Kidney (tissue), 14 donors: ENCODE data around the gene VSTM4. TPM values are rescaled to one million over a fixed set of nuclear protein-coding genes. Genes with fewer than 3 reads are reported as not detected.

Source experiments
- DNase-seq, 5 donors: peaks; one replicate each; pipeline ENCODE4 v3.0.0-alpha.2; 2013 to 2020
- FAIRE-seq: peaks from 2 replicates; lab custom pipeline; 2012; peaks lifted over from hg19 to GRCh38; lab: Jason Lieb, UNC
- H3K27ac ChIP-seq, 2 donors: one replicate each; pipeline ENCODE4 v1.7.0; 2013; ENCODE audit warnings: low read depth in 2 of 2, low read length in 2 of 2, inconsistent platforms in 1 of 2
- H3K27me3 ChIP-seq: one replicate; pipeline ENCODE4 v1.7.1; 2013; ENCODE audit warnings: low read length, inconsistent platforms; ENCODE audit not compliant: control insufficient read depth, insufficient read depth
- H3K36me3 ChIP-seq, 3 donors: one replicate each; pipeline versions ENCODE4 v1.7.0 to v1.7.1; 2013; ENCODE audit warnings: low read length in 3 of 3, control low read depth in 1 of 3, inconsistent platforms in 1 of 3; ENCODE audit not compliant: insufficient read depth in 3 of 3, control insufficient read depth in 2 of 3
- H3K4me1 ChIP-seq, 3 donors: one replicate each; pipeline versions ENCODE4 v1.7.0 to v1.7.1; 2013; ENCODE audit warnings: low read length in 3 of 3, inconsistent platforms in 1 of 3, low read depth in 1 of 3; ENCODE audit not compliant: control insufficient read depth in 2 of 3, insufficient read depth in 2 of 3
- H3K4me3 ChIP-seq, 3 donors: one replicate each; pipeline versions ENCODE4 v1.7.0 to v1.8.1; 2013; ENCODE audit warnings: low read length in 3 of 3, control low read depth in 1 of 3, inconsistent platforms in 1 of 3
- H3K9ac ChIP-seq, 3 donors: one replicate each; pipeline versions ENCODE4 v1.7.0 to v1.7.1; 2013; ENCODE audit warnings: low read length in 3 of 3, control low read depth in 1 of 3, inconsistent platforms in 1 of 3
- H3K9me3 ChIP-seq, 3 donors: one replicate each; pipeline versions ENCODE4 v1.7.0 to v1.7.1; 2013; ENCODE audit warnings: low read length in 3 of 3, control low read depth in 1 of 3, inconsistent platforms in 1 of 3; ENCODE audit not compliant: control insufficient read depth in 2 of 3, insufficient read depth in 1 of 3
- intact Hi-C: fragments of 100-400 bp; cut with DNase I; formaldehyde crosslinking; loops from one replicate; pipeline ENCODE4 v1.11.1; 2022
- polyA plus RNA-seq: library from polyadenylated mRNA; stranded (reverse); fragments of 350-450 nt; fragmentation: Illumina TruSeq; extraction: RNeasy Lipid Tissue Mini Kit (QIAGEN cat#74804); gene quantifications from one replicate; pipeline ENCODE4 v1.2.3, GENCODE V29; 2014; ENCODE audit warnings: low read depth, low replicate concordance; ENCODE audit not compliant: insufficient read depth
- total RNA-seq: library from RNA; stranded (reverse); fragmentation: NEBNext Ultra II Directional; extraction: Animal tissue kit (Norgen Biotek cat#: 25700); gene quantifications from one replicate; pipeline ENCODE4 v1.2.1, GENCODE V29; 2021
- TF ChIP-seq, protein P1 (sequence below): IDR thresholded peaks from 3 replicates; pipeline ENCODE4 v1.5.1; 2012; ENCODE audit warnings: mild to moderate bottlenecking, moderate library complexity, borderline replicate concordance; ENCODE audit not compliant: insufficient read depth; ENCODE audit errors: extremely low read depth
- donor health status: control.
- donor health status: control.
- donor health status: control.
- donor health status: control.
- donor health status: control.
- donor health status: DM: yes; HTN: yes; CAD: no.
- donor health status: Normal renal cell carcinoma (clear cell type).

Gene VSTM4
- total and polyA plus RNA-seq, 2 donors from 2014 or later, result 7.4 to 8.5 TPM

DNA sequence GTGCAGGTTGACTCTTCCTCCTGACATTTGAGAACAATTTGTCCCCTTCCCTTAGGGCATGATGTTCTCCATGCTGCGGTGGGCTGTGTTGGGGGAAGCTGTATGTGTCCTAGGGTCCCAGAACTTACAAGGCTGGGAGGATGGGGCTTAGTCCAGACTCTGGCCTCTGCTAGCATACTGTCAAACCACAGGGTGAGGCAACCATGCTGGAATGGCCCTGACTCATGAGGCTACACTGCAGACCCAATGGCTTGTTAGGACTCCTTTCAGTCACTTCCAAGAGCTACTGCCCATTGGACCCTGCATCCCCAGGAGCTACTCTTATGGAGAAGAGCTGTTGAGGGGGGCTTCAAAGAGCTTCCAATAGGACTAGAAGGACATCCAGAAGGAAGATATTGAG is 38.6 kb upstream of the VSTM4 start:
- TF ChIP-seq, protein P1, sequence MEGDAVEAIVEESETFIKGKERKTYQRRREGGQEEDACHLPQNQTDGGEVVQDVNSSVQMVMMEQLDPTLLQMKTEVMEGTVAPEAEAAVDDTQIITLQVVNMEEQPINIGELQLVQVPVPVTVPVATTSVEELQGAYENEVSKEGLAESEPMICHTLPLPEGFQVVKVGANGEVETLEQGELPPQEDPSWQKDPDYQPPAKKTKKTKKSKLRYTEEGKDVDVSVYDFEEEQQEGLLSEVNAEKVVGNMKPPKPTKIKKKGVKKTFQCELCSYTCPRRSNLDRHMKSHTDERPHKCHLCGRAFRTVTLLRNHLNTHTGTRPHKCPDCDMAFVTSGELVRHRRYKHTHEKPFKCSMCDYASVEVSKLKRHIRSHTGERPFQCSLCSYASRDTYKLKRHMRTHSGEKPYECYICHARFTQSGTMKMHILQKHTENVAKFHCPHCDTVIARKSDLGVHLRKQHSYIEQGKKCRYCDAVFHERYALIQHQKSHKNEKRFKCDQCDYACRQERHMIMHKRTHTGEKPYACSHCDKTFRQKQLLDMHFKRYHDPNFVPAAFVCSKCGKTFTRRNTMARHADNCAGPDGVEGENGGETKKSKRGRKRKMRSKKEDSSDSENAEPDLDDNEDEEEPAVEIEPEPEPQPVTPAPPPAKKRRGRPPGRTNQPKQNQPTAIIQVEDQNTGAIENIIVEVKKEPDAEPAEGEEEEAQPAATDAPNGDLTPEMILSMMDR, result no peak
- no peak for FAIRE-seq

DNA sequence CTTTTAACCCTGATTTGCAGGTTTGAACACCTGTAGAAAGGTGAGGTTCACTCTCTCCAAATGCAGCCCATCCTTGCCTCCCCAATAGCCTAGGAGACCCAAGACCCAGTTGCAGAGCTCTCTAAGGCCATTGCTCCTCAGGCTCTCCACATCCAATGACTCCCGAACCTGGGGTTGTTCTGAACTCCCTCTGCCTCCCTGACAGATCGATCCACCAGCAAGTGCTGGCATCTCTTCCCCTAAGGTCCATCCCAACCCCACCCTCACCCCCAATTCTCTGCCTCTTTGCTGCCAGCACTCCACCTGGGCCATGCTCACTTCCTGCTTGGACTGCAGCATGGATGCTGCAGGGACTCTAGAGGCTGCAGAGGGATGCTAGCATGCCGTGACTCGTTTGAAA is 37.8 kb upstream of the VSTM4 start:
- intact Hi-C loops, result no loop called here
- Histone ChIP-seq H3K4me3 (no peak overlapping the region), H3K9ac (no peak overlapping the region), H3K27ac (no peak overlapping the region), H3K4me1 (no peaks in the 10 kb centered on the region), H3K9me3 (no peaks in the 10 kb centered on the region), H3K27me3 (no peaks in the 10 kb centered on the region), H3K36me3 (no peaks in the 10 kb centered on the region)
- FAIRE-seq (no peak), DNase-seq (no peak)
- TF ChIP-seq, protein P1, result no peak

More for the DNA sequence above, 38.6 kb upstream of the VSTM4 start:
- Histone ChIP-seq H3K36me3 (no peaks in the 10 kb centered on the region), H3K4me1 (no peaks in the 10 kb centered on the region), H3K9me3 (no peaks in the 10 kb centered on the region), H3K4me3 (no peak overlapping the region), H3K27me3 (no peaks in the 10 kb centered on the region), H3K9ac (no peak overlapping the region), H3K27ac (no peak overlapping the region)
- DNase-seq, result no peak
- intact Hi-C loops, result no loop called here

DNA sequence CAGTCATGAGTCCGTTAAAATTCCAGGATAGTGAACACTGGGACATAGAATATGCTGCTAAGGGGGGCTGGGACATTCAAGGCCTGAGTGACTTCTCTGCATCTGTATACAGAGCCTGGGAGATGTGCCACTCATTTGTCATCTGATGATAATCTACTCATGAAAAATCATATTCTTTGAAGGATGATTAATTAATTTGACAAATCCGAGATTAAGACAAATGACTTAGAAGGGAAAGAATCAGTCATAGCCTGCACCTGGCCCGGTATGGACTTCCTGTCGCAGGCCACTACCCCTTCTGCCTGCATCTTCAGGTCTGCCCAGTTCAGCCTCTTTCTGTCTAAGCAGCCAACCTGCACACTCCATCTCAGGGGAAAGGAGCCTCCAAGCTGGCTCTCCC is 37.3 kb upstream of the VSTM4 start:
- H3K36me3 ChIP-seq, result no peaks in the 10 kb centered on the region
- intact Hi-C loops, result no loop called here
- TF ChIP-seq, protein P1, result no peak
- no peaks in the 10 kb centered on the region for H3K4me1 ChIP-seq
- H3K27me3 ChIP-seq, result no peaks in the 10 kb centered on the region
- no peak overlapping the region for H3K4me3 ChIP-seq
- DNase-seq (no peak), FAIRE-seq (no peak)
- no peak overlapping the region for H3K27ac ChIP-seq
- H3K9ac ChIP-seq, result no peak overlapping the region
- peaks cover 0 to 2% (median 0%) of the 10 kb centered on the region in 3 donors for H3K9me3 ChIP-seq

DNA sequence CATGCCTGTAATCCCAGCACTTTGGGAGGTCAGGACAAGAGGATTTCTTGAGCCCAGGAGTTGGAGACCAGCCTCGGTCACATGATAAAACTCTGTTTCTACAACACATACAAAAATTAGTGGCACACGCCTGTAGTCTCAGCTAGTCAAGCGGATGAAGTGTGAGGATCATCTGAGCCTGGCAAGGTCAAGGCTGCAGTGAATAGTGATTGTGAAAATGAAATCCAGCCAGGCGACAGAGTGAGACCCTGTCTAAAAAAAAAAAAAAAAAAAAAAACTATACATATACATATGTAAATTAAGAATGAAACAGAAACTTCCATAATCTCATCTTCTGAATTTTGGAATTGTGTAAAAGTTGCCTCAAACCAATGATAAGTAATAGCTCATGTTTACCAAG is 36.7 kb upstream of the VSTM4 start:
- Histone ChIP-seq H3K27ac (no peak overlapping the region), H3K36me3 (no peaks in the 10 kb centered on the region), H3K4me1 (no peaks in the 10 kb centered on the region), H3K9ac (no peak overlapping the region), H3K9me3 (peaks cover 0 to 6% (median 0%) of the 10 kb centered on the region in 3 donors), H3K27me3 (no peaks in the 10 kb centered on the region), H3K4me3 (no peak overlapping the region)
- FAIRE-seq, result no peak
- intact Hi-C loops, result no loop called here
- no peak for DNase-seq
- TF ChIP-seq, protein P1, result no peak
